Loucy (cell line): ENCODE results near the gene ESPL1.

ENCODE experiments used
- CTCF ChIP-seq: fragments of 200-600 bp; sonication (generic); conservative IDR thresholded peaks from 2 replicates; pipeline ENCODE4 v1.5.1; 2014; ENCODE audit warnings: mild to moderate bottlenecking, antibody characterized with exemption, low read length
- EZH2phosphoT487 ChIP-seq: fragments of 200-600 bp; IDR thresholded peaks from 2 replicates; pipeline ENCODE4 v1.6.1; 2018; ENCODE audit warnings: antibody characterized with exemption, mild to moderate bottlenecking, moderate library complexity, borderline replicate concordance

- TF ChIP-seq CTCF: no peak
- no peak for TF ChIP-seq EZH2phosphoT487
Measured at GRCh38 chr12:53308276-53308675, 40.2 kb downstream of the ESPL1 start.
